Parathyroid adenoma (tissue), 2 donors: Measurements from ENCODE around the gene TSPEAR.

Experiments used
- H2AFZ ChIP-seq: fragments of 300-600 bp; sonication (generic); one replicate; pipeline ENCODE4 v1.7.0; 2017; ENCODE audit warnings: antibody characterized with exemption, mild to moderate bottlenecking
- H3K27ac ChIP-seq: fragments of 300-600 bp; sonication (generic); one replicate; pipeline ENCODE4 v1.7.0; 2017
- H3K27me3 ChIP-seq: fragments of 300-600 bp; sonication (generic); one replicate; pipeline ENCODE4 v1.7.0; 2017; ENCODE audit warnings: low read length; ENCODE audit not compliant: control insufficient read depth, insufficient read depth
- H3K36me3 ChIP-seq: fragments of 300-600 bp; sonication (generic); one replicate; pipeline ENCODE4 v1.7.0; 2017; ENCODE audit warnings: low read length; ENCODE audit not compliant: control insufficient read depth, insufficient read depth
- H3K4me1 ChIP-seq: fragments of 300-600 bp; sonication (generic); one replicate; pipeline ENCODE4 v1.7.0; 2017; ENCODE audit warnings: control low read depth
- H3K4me2 ChIP-seq: fragments of 300-600 bp; sonication (generic); one replicate; pipeline ENCODE4 v1.7.0; 2017; ENCODE audit warnings: low read length
- H3K4me3 ChIP-seq: fragments of 300-600 bp; sonication (generic); one replicate; pipeline ENCODE4 v1.7.0; 2017; ENCODE audit warnings: low read depth, low read length
- H3K79me2 ChIP-seq: fragments of 300-600 bp; sonication (generic); one replicate; pipeline ENCODE4 v1.7.0; 2017; ENCODE audit warnings: control low read depth
- H3K9ac ChIP-seq: fragments of 300-600 bp; sonication (generic); one replicate; pipeline ENCODE4 v1.7.0; 2017; ENCODE audit warnings: mild to moderate bottlenecking
- H3K9me3 ChIP-seq: fragments of 300-600 bp; sonication (generic); one replicate; pipeline ENCODE4 v1.7.0; 2017; ENCODE audit warnings: low read length; ENCODE audit not compliant: control insufficient read depth
- TF ChIP-seq, protein P1 (sequence below): fragments of 300-600 bp; sonication (generic); IDR thresholded peaks from one replicate; pipeline ENCODE4 v1.7.0; 2017; ENCODE audit warnings: antibody characterized with exemption, mild to moderate bottlenecking
- donor health status: primary hyperparathyroidism.

The TSPEAR gene

DNA sequence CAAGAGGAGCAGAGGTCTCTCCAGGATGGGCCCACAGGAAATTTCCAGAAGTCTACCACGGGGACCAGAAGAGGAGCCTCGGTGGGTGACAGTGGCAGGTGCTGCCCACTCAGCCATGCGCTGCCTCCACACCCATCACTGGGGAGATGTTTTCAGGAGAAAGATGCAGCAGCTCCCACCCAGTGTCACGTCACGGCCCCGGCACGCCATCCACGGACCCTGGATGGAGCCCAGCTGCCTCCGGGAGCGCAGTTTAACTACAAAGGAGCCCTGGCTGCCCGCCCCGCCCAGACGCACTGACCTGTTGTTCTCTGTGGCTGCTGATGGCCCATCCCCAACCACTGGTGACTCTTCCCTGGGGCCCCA lies 6.8 kb downstream of the TSPEAR start:
- Histone ChIP-seq H2AFZ (no peak overlapping the region), H3K9me3 (no peaks in the 10 kb centered on the region), H3K4me1 (no peaks in the 10 kb centered on the region), H3K27ac (no peak overlapping the region), H3K79me2 (no peaks in the 10 kb centered on the region), H3K4me2 (no peak overlapping the region), H3K9ac (no peak overlapping the region), H3K36me3 (no peaks in the 10 kb centered on the region), H3K27me3 (no peaks in the 10 kb centered on the region), H3K4me3 (no peak overlapping the region)
- TF ChIP-seq, protein P1, sequence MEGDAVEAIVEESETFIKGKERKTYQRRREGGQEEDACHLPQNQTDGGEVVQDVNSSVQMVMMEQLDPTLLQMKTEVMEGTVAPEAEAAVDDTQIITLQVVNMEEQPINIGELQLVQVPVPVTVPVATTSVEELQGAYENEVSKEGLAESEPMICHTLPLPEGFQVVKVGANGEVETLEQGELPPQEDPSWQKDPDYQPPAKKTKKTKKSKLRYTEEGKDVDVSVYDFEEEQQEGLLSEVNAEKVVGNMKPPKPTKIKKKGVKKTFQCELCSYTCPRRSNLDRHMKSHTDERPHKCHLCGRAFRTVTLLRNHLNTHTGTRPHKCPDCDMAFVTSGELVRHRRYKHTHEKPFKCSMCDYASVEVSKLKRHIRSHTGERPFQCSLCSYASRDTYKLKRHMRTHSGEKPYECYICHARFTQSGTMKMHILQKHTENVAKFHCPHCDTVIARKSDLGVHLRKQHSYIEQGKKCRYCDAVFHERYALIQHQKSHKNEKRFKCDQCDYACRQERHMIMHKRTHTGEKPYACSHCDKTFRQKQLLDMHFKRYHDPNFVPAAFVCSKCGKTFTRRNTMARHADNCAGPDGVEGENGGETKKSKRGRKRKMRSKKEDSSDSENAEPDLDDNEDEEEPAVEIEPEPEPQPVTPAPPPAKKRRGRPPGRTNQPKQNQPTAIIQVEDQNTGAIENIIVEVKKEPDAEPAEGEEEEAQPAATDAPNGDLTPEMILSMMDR = no peak

DNA sequence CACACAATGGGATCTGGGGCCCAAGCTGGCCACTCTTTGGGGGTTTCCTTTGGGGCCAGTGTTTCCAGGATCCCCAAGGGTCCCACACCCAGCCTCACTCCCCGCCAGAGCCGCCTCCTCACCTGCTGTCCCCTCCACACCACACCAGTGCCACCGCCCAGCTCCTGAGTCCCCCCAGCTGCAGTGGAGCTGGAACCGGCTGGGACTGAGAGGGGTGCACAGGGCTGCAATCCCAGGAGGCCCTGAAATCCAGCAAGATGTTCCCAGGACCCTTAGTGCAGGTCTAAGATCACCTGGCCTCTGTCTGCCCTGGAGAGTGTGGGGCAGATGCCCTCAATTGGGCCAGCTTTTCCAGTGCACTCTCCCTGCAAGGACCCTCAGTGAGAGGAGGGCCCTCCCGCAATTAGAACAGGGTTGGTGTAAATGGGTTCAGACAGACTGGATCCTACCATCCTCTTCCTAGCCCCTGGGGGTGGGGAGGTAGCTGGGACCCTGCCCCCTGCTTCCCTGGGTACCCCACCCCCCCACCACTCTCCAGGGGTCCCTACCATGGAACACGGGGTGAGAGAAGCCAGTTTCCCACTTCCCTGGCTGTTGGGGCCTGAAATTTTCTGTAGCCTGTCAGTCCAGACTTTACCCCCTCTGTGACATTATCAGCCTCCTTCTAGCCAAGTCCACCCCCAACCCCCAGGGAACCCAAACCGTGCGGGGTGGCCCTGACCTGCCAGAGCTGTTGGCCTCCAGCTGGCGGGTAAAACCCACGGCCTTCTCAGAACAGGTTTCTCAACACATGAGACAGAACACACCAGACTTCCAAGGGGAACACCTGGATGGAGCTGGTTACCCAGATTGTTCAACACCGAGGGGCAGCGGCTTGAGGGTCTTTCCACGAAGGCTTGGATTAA lies 7.4 kb downstream of the TSPEAR start:
- Histone ChIP-seq H3K4me2 (no peak overlapping the region), H3K27me3 (no peaks in the 10 kb centered on the region), H2AFZ (no peak overlapping the region), H3K9me3 (no peaks in the 10 kb centered on the region), H3K4me1 (no peaks in the 10 kb centered on the region), H3K27ac (no peak overlapping the region), H3K4me3 (no peak overlapping the region), H3K36me3 (no peaks in the 10 kb centered on the region), H3K9ac (no peak overlapping the region), H3K79me2 (no peaks in the 10 kb centered on the region)
- TF ChIP-seq, protein P1 = no peak

DNA sequence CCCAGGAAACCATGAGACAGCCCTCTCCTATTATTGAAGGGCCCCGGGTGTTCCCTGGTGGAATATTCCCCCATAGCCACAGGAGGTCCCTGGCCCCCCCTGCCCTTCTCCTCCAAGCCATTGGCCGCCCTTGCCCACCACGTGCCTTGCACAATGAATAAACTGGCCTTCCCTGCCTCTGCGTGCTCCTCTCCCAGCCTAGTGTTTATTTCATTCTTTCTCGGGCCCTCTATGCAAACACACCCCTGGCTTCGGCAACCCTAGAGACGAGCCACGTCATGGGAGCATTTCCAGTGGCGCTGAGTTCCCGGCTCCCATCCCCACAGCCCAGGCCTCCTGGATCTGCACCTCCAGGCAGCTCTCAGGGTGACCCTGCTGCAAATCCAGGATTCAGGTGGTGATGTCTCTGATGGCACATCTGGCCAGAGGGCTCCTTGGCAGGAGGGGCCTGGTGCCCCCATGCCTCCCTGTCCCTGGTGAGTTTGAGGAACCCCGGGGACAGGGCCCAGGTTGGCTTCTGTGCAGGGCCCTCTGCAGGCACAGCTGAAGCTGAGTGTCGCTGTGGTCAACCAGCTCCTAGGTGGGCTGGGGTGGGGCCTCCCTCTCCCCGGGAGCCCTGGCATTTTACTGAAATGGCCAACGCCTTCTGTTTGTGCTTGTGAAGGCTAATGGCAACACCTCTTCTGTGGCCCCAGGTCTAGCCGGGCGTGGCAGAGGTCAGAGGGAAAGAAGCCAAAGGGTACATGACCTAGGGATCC lies 8.2 kb downstream of the TSPEAR start:
- TF ChIP-seq, protein P1 = no peak
- H3K27ac ChIP-seq = no peak overlapping the region
- H3K4me1 ChIP-seq = no peaks in the 10 kb centered on the region
- H2AFZ ChIP-seq = no peak overlapping the region
- H3K4me3 ChIP-seq = no peak overlapping the region
- H3K27me3 ChIP-seq = no peaks in the 10 kb centered on the region
- no peaks in the 10 kb centered on the region for H3K9me3 ChIP-seq
- no peaks in the 10 kb centered on the region for H3K79me2 ChIP-seq
- H3K9ac ChIP-seq = no peak overlapping the region
- H3K36me3 ChIP-seq = no peaks in the 10 kb centered on the region
- no peak overlapping the region for H3K4me2 ChIP-seq

DNA sequence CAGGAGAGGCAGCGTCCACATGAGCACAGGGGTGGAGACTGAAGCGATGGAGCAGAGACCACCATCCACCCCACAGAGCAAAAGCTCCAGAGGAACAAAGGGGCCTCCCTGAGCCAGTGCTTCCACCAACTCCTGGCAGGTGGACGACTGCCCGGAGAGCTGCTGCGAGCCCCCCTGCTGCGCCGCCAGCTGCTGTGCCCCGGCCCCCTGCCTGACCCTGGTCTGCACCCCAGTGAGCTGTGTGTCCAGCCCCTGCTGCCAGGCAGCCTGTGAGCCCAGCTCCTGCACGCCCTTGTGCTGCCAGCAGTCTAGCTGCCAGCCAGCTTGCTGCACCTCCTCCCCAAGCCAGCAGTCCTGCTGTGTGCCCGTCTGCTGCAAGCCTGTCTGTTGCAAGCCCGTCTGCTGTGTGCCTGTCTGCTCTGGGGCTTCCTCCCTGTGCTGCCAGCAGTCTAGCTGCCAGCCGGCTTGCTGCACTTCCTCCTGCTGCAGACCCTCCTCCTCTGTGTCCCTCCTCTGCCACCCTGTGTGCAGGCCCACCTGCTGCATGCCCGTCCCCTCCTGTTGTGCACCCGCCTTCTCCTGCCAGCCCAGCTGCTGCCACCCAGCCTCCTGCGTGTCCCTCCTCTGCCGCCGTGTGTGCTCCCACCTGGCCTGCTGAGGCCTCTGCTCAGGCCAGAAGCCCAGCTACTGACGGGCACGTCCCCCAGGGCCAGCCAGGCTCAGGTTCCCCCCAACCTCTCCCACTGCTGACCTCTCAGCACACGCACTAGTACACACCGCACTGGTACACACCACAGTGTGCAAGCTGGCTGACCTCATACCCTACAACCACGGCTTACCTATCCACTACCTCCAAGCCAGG lies 9.0 kb downstream of the TSPEAR start:
- Histone ChIP-seq H3K79me2 (no peaks in the 10 kb centered on the region), H3K4me1 (no peaks in the 10 kb centered on the region), H3K9ac (no peak overlapping the region), H3K4me2 (no peak overlapping the region), H3K27ac (no peak overlapping the region), H3K36me3 (no peaks in the 10 kb centered on the region), H2AFZ (no peak overlapping the region), H3K27me3 (no peaks in the 10 kb centered on the region), H3K9me3 (no peaks in the 10 kb centered on the region), H3K4me3 (no peak overlapping the region)
- TF ChIP-seq, protein P1 = no peak
